Brain microvascular endothelial cell (primary cell): ENCODE measurements around the gene PEX11B.
A peak's percentile ranks its signal among the peaks of the same experiment; 100 is the strongest.
"Not testable (repeated sequence)": the region's sequence is repeated elsewhere in the genome, so short reads cannot be mapped to it uniquely, and the experiment has no call there.

Source experiments
- DNase-seq: peaks from one replicate; pipeline ENCODE4 v3.0.0-alpha.2; 2020
- H3K27ac ChIP-seq: fragments of 250-450 bp; sonication (Bioruptor Pico); 2 replicates; pipeline ENCODE4 v1.5.1; 2020; ENCODE audit warnings: mild to moderate bottlenecking, moderate library complexity
- H3K27me3 ChIP-seq: fragments of 250-450 bp; sonication (Bioruptor Pico); replicated peaks from 2 replicates; pipeline ENCODE4 v1.5.1; 2020; ENCODE audit warnings: mild to moderate bottlenecking
- H3K36me3 ChIP-seq: fragments of 250-450 bp; sonication (Bioruptor Pico); replicated peaks from 2 replicates; pipeline ENCODE4 v1.5.1; 2020; ENCODE audit warnings: mild to moderate bottlenecking
- H3K4me3 ChIP-seq: 2 replicates; pipeline ENCODE4 v1.5.1; 2011; ENCODE audit warnings: low read depth, mild to moderate bottlenecking, control low read depth, low read length, moderate library complexity
- in situ Hi-C: cut with HindIII; loops from 2 replicates; pipeline ENCODE4 v1.10.0; 2017; ENCODE audit warnings: low sequenced_read_pairs, low pct_ligation_motif_present
- TF ChIP-seq, protein P1 (sequence below): IDR thresholded peaks from 2 replicates; pipeline ENCODE4 v1.5.1; 2011; ENCODE audit warnings: low read depth, mild to moderate bottlenecking, moderate library complexity, low read length, control low read depth, inconsistent platforms; ENCODE audit errors: missing control alignments

Gene PEX11B

GRCh38 chr1:145935708-145936107 is 17.2 kb upstream of the PEX11B start:
- H3K27ac ChIP-seq = no peak overlapping the region
- H3K4me3 ChIP-seq = no peak overlapping the region
- H3K27me3 ChIP-seq = no peaks in the 10 kb centered on the region
- no peak for DNase-seq
- TF ChIP-seq, protein P1, sequence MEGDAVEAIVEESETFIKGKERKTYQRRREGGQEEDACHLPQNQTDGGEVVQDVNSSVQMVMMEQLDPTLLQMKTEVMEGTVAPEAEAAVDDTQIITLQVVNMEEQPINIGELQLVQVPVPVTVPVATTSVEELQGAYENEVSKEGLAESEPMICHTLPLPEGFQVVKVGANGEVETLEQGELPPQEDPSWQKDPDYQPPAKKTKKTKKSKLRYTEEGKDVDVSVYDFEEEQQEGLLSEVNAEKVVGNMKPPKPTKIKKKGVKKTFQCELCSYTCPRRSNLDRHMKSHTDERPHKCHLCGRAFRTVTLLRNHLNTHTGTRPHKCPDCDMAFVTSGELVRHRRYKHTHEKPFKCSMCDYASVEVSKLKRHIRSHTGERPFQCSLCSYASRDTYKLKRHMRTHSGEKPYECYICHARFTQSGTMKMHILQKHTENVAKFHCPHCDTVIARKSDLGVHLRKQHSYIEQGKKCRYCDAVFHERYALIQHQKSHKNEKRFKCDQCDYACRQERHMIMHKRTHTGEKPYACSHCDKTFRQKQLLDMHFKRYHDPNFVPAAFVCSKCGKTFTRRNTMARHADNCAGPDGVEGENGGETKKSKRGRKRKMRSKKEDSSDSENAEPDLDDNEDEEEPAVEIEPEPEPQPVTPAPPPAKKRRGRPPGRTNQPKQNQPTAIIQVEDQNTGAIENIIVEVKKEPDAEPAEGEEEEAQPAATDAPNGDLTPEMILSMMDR = no peak
- peaks cover 30% of the 10 kb centered on the region for H3K36me3 ChIP-seq
- in situ Hi-C loops = no loop called here

- H3K4me3 ChIP-seq, H3K27me3 ChIP-seq, DNase-seq, in situ Hi-C loops, H3K27ac ChIP-seq: not testable (repeated sequence)
- H3K36me3 ChIP-seq = peaks cover 30% of the 10 kb centered on the region
Measured at GRCh38 chr1:145932522-145933009, 14.0 kb upstream of the PEX11B start.

DNA sequence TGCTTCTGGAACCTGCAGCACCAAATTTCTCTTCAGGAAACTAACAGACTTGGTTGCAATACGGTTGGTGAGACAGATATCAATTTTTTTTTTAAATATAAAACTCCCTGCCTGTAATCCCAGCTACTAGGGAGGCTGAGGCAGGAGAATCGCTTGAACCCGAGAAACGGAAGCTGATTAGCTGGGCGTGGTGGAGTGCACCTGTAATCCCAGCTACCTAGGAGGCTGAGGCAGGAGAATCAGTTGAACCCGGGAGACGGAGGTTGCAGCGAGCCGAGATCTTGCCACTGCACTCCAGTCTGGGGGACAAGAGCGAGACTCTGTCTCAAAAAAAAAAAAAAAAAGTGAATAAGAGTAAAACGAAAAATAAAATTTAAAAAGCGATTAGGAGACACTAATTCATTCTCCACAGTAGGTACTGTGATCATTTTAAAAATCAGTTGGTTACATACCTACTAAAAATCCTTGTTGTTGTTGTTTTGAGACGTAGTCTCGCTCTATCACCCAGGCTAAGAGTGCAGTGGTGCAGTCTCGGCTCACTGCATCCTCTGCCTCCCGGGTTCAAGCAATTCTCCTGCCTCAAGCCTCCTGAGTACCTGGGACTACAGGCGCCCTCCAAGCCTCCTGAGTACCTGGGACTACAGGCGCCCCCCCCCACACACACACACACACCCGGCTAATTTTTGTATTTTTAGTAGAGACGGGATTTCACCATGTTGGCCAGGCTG is 9.6 kb upstream of the PEX11B start:
- TF ChIP-seq, protein P1 = no peak
- H3K27ac ChIP-seq = peak overlapping the region; percentile 87
- no peak for DNase-seq
- H3K36me3 ChIP-seq = peaks cover 15% of the 10 kb centered on the region
- peak overlapping the region; percentile 74 for H3K4me3 ChIP-seq
- in situ Hi-C loops = no loop called here
- no peaks in the 10 kb centered on the region for H3K27me3 ChIP-seq

DNA sequence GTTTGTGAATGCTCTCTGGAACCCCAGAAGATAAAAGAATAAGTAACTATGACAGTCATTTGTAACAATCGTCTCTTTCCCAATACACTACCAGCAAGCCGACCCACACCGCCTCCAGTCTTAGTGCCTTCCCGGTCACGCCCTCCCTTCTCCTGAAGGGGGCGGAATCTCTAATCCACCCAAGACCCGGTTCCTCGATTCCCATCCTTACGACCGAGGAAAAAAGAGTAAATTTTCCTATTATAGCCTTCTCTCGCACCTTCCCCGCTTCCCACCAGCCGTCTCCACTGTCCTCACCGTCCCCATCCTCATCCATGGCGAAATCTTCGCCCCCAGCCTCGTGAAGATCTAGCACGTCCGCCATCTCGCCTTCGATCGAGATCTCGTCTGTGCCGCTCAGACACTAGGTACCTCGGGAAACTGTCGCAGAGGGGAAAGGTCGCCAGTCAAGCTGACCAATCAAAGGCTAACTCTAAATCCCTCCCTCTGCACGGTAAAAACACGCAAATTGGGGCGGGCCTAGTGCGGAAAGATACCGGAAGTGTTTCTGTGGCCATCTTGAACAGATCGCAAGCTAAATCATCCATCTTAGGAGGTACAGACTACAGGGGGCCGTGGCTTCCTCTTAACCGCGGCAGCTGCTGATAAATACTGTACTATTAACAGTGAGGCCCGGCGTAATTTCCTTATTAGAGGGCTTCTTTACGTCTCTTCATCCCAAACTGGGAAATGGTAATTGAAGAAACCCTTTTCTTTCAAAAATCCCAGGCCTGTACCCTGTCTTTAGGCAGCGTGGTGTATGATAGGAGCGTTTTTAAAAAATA is 8.8 kb upstream of the PEX11B start, which contains the start of gene RBM8A:
Gene RBM8A, minus strand, starts transcription at position 422 of the 824 bp plus-strand sequence. Its CDS starts 58 bp downstream, at position 364.
- Histone ChIP-seq H3K27me3 (no peaks in the 10 kb centered on the region), H3K27ac (peak within 1 kb of the TSS; percentile 87), H3K36me3 (peaks cover 11% of the 10 kb centered on the region), H3K4me3 (peak within 1 kb of the TSS; percentile 74)
- TF ChIP-seq, protein P1 = peak; percentile 79
- in situ Hi-C loops = no loop called here
- DNase-seq = peak; percentile 98

- peak overlapping the region; percentile 87 for H3K27ac ChIP-seq
- DNase-seq = peak; percentile 9
- H3K4me3 ChIP-seq = peak overlapping the region; percentile 74
- in situ Hi-C loops = no loop called here
- no peaks in the 10 kb centered on the region for H3K27me3 ChIP-seq
- H3K36me3 ChIP-seq = peaks cover 9% of the 10 kb centered on the region
- TF ChIP-seq, protein P1 = no peak
Measured at GRCh38 chr1:145926686-145927062, 8.2 kb upstream of the PEX11B start.

DNA sequence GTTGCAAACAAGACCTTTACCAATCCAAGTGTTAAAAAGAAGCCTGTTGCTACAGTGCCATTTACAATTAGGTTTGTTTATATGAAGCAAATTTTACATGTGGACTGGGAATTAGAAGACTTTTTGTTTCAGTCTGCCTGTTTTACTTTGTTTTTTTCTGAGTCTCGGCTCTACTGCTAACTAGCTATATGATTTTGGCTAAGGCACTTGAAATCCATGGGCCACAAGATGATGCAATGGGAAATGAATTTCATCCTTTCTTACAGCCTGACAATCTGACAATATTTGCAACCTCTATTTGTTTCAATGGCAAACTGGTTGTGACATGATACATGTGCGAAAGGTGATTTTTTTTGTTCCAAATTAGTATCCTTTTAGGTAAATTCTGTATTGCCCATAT is 3.7 kb upstream of the PEX11B start:
- Histone ChIP-seq H3K4me3 (no peak overlapping the region), H3K27ac (no peak overlapping the region), H3K27me3 (no peaks in the 10 kb centered on the region), H3K36me3 (peaks cover 9% of the 10 kb centered on the region)
- no peak for DNase-seq
- in situ Hi-C loops = no loop called here
- TF ChIP-seq, protein P1 = no peak

DNA sequence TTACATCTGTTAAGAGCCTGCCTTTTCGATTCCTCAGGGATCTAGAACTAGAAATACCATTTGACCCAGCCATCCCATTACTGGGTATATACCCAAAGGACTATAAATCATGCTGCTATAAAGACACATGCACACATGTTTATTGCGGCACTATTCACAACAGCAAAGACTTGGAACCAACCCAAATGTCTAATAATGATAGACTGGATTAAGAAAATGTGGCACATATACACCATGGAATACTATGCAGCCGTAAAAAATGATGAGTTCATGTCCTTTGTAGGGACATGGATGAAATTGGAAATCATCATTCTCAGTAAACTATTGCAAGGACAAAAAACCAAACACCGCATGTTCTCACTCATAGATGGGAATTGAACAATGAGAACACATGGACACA is 1.8 kb upstream of the PEX11B start:
- H3K27me3 ChIP-seq, H3K4me3 ChIP-seq, H3K27ac ChIP-seq, DNase-seq, H3K36me3 ChIP-seq, in situ Hi-C loops: not testable (repeated sequence)
